IPS-18a (cell line): ENCODE results near the gene ISLR2.

Experiments
- H3K27ac ChIP-seq: one replicate; pipeline ENCODE4 v1.5.1; 2013; ENCODE audit warnings: low read length
- H3K27me3 ChIP-seq: one replicate; pipeline ENCODE4 v1.6.1; 2013; ENCODE audit warnings: mild to moderate bottlenecking, low read length; ENCODE audit not compliant: control insufficient read depth, insufficient read depth
- H3K36me3 ChIP-seq: one replicate; pipeline ENCODE4 v1.6.1; 2013; ENCODE audit warnings: low read depth, low read length; ENCODE audit not compliant: control insufficient read depth
- H3K4me1 ChIP-seq: one replicate; pipeline ENCODE4 v1.6.1; 2013; ENCODE audit warnings: low read depth, low read length; ENCODE audit not compliant: control insufficient read depth
- H3K4me3 ChIP-seq: one replicate; pipeline ENCODE4 v1.5.1; 2013; ENCODE audit warnings: low read length
- H3K9ac ChIP-seq: one replicate; pipeline ENCODE4 v1.6.1; 2013; ENCODE audit warnings: mild to moderate bottlenecking, low read length, moderate library complexity
- H3K9me3 ChIP-seq: one replicate; pipeline ENCODE4 v1.6.1; 2013; ENCODE audit warnings: low read depth, low read length; ENCODE audit not compliant: control insufficient read depth

The ISLR2 gene

DNA sequence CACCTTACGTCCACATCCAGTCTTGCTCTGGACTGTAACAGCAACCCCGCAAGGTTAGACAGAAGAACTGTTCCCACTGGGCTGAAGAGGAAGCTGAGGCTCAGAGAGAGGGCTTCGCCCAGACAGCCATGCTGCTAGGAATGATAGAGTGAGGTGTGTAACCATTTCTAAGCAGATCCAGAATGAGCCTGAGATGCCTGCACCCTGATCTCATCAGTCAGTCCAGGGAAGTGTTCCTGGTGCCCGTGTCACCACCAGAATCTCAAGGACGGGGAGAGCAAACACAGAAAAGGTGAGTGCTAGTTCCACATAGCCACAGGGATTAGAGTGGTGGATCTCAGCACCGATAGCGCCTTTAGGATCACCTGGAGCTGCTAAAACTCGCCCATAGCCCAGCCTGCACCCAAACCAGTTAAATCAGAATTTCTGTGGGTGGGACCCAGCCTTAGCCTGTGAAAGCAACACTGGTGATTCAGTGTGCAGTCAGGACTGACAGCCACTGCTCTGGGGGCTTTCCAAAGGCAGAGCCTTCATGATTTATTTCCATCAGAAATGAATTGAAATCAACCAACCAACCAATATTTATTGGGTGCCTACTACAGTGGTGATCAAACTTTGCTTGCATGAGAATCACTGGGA is 55.4 kb downstream of the ISLR2 start:
- no peaks in the 10 kb centered on the region for H3K36me3 ChIP-seq
- no peak overlapping the region for H3K9ac ChIP-seq
- H3K9me3 ChIP-seq, result no peaks in the 10 kb centered on the region
- H3K4me3 ChIP-seq, result no peak overlapping the region
- H3K4me1 ChIP-seq, result no peaks in the 10 kb centered on the region
- no peaks in the 10 kb centered on the region for H3K27me3 ChIP-seq
- no peak overlapping the region for H3K27ac ChIP-seq
